Measurements from ENCODE around the gene CRYGS.
A peak's percentile ranks its signal among the peaks of the same experiment; 100 is the strongest.
"Not testable (repeated sequence)": the region's sequence is repeated elsewhere in the genome, so short reads cannot be mapped to it uniquely, and the experiment has no call there.

The CRYGS gene

GRCh38 chr3:186519021-186519658 lies 25.0 kb downstream of the CRYGS start:
- DNase-seq (ENCODE audit: low read depth in 3 of 3), result peak in 2 of 3 experiments; percentile 35 to 58

- no peak for DNase-seq (ENCODE audit: low read depth in 3 of 3)
Measured at GRCh38 chr3:186517218-186517617, 27.0 kb downstream of the CRYGS start.

- no peak for DNase-seq (ENCODE audit: low read depth in 3 of 3)
Measured at GRCh38 chr3:186516646-186517045, 27.5 kb downstream of the CRYGS start.

- DNase-seq (ENCODE audit: low read depth in 3 of 3), result no peak
Measured at GRCh38 chr3:186515125-186515524, 29.1 kb downstream of the CRYGS start.

GRCh38 chr3:186514296-186515002 lies 29.7 kb downstream of the CRYGS start:
- DNase-seq (ENCODE audit: low read depth in 3 of 3), result no peak

- no peak for DNase-seq (ENCODE audit: low read depth in 3 of 3)
Measured at GRCh38 chr3:186513386-186513785, 30.8 kb downstream of the CRYGS start.

- no peak for DNase-seq (ENCODE audit: low read depth in 3 of 3)
Measured at GRCh38 chr3:186512570-186513302, 31.4 kb downstream of the CRYGS start.

- no peak for DNase-seq (ENCODE audit: low read depth in 3 of 3)
Measured at GRCh38 chr3:186511702-186512101, 32.5 kb downstream of the CRYGS start.

- no peak for DNase-seq (ENCODE audit: low read depth in 3 of 3)
Measured at GRCh38 chr3:186511245-186511644, 32.9 kb downstream of the CRYGS start.

GRCh38 chr3:186510374-186511079 lies 33.7 kb downstream of the CRYGS start:
- DNase-seq (ENCODE audit: low read depth in 3 of 3), result no peak

- no peak for DNase-seq (ENCODE audit: low read depth in 3 of 3)
Measured at GRCh38 chr3:186509423-186509822, 34.8 kb downstream of the CRYGS start.

GRCh38 chr3:186506857-186507256 lies 37.3 kb downstream of the CRYGS start:
- DNase-seq (ENCODE audit: low read depth in 3 of 3), result peak in 1 of 3 experiments; percentile 32

- DNase-seq (ENCODE audit: low read depth in 3 of 3), result no peak
Measured at GRCh38 chr3:186506191-186506739, 37.9 kb downstream of the CRYGS start.

- no peak for DNase-seq (ENCODE audit: low read depth in 3 of 3)
Measured at GRCh38 chr3:186502966-186503712, 41.0 kb downstream of the CRYGS start.

- DNase-seq (ENCODE audit: low read depth in 3 of 3), result no peak
Measured at GRCh38 chr3:186502138-186502948, 41.8 kb downstream of the CRYGS start.

- not testable (repeated sequence) for DNase-seq (ENCODE audit: low read depth in 3 of 3)
Measured at GRCh38 chr3:186499949-186500348, 44.2 kb downstream of the CRYGS start.

- not testable (repeated sequence) for DNase-seq (ENCODE audit: low read depth in 3 of 3)
Measured at GRCh38 chr3:186498022-186498421, 46.2 kb downstream of the CRYGS start.

- DNase-seq (ENCODE audit: low read depth in 3 of 3), result no peak
Measured at GRCh38 chr3:186497608-186498007, 46.6 kb downstream of the CRYGS start.

GRCh38 chr3:186496635-186497034 lies 47.5 kb downstream of the CRYGS start:
- DNase-seq (ENCODE audit: low read depth in 3 of 3), result no peak

- DNase-seq (ENCODE audit: low read depth in 3 of 3), result no peak
Measured at GRCh38 chr3:186496016-186496415, 48.2 kb downstream of the CRYGS start.
